Kasumi-1 (cell line): ENCODE data around the gene PLEKHA4.
A peak's percentile ranks its signal among the peaks of the same experiment; 100 is the strongest.
"Not testable (repeated sequence)": the region's sequence is repeated elsewhere in the genome, so short reads cannot be mapped to it uniquely, and the experiment has no call there.

ENCODE experiments used
- DNase-seq, 2 experiments: peaks; one replicate each; lab custom pipeline; 2025; lab: John Stamatoyannopoulos, UW

Gene PLEKHA4

GRCh38 chr19:48862827-48863226 lies 5.6 kb downstream of the PLEKHA4 start:
- DNase-seq = no peak

GRCh38 chr19:48861313-48861712 lies 7.1 kb downstream of the PLEKHA4 start:
- DNase-seq = no peak

GRCh38 chr19:48859711-48860572 lies 8.5 kb downstream of the PLEKHA4 start:
- no peak for DNase-seq

DNA sequence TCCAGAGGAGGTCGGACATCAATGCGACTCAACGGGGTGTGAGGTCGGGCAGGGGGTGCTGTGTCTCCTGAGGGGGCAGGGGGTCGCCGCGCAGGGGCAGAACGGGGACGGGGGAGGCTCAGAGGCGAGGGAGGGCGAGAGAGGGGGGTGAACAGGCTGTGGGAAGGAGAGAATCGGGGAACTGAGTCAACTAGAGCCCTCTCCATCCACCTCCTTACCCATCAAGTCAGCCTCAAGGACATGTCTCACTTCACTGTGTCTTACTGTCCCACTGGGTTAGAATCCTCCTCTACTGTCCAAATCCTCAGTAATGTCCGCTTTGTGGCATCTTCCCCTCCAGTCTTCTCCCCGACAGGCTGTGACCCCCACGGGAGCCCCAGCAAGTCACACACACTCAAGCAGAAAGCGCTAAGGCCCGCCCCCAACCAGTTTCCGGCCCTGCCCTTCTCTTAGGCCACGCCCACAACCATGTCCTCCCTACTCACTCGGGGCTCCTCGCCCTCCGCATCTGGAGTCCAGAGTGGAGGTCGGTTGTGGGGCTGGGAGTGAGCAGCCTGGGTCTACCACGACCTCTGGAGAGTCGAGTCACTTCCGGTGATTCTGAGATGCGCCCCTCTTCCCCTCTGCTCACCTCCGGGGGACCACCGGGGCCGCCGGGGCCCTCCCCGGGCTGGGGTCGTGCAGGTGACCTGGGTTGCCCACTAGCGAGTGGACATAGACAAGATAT lies 9.3 kb downstream of the PLEKHA4 start:
- DNase-seq = no peak

DNA sequence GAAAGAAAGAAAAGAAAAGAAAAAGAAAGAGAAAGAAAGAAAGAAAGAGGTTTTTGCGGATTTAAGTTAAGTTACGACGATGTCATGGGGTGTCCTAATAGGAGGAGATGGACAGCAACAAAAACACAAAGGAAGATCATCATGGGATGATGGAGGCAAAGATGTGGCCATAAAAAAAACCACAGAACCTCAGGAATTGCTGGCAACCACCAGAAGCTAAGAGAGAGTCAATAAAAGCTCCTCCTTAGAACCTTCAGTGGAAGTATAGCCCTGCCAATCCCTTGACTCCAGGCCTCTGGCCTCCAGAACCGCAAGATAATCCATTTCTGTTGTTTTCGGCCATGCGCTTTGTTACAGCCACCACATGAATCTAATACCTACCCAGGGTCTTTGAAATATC lies 11.5 kb downstream of the PLEKHA4 start:
- DNase-seq = no peak

GRCh38 chr19:48854103-48854502 lies 14.3 kb downstream of the PLEKHA4 start:
- DNase-seq = no peak

- DNase-seq = no peak
Measured at GRCh38 chr19:48853483-48853882, 14.9 kb downstream of the PLEKHA4 start.

DNA sequence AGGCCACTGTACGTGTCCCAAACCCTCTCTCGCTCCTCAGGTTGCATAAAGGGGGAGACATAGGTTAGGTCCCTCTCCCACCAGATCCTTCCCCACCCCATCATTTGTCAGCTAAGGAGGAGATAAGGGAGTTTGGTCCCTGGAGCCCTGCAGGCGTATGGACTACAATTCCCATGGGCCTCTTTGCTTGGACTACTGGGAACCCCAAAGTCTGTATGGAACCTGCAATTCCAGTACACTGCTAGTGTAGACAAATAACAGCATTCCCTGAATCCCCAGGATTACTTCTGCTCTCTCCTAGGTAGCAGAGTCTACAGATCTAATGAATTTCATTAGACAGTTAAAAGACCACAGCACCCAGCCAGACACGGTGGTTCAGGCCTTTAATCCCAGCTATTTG lies 16.1 kb downstream of the PLEKHA4 start:
- DNase-seq = no peak

DNA sequence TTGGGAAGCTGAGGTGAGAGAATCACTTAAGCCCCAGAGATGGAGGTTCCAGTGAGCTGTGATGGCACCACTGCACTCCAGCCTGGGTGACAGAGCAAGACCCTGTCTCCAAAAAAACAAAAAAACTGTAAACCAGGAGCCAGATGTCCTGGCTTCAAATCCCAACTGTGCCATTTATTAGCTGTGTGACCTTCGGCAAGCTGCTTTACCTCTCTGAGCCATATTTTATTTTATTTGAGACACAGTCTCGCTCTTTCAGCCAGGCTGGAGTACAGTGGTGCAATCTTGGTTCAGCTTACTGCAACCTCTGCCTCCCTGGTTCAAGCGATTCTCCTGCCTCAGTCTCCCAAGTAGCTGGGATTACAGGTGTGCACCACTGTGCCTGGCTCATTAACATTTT lies 21.8 kb downstream of the PLEKHA4 start:
- not testable (repeated sequence) for DNase-seq

DNA sequence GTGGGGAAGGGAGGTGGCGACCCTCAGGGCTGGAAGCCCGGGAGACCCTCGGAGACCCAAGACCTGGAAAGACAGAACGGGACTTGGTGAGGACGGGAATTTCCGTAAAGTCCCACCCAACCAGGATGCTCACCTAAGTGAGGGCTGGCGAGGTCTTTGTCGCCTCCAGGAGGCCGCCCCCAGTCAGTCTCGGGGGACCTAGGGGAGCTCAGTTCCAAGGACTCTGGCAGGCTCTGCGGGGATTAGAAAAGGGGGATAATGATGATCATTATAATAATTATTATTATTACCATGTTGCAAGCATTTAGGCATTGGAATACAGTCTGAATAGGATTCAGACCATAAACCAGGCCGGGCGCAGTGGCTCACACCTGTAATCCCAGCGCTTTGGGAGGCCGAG lies 23.0 kb downstream of the PLEKHA4 start:
- DNase-seq = no peak

DNA sequence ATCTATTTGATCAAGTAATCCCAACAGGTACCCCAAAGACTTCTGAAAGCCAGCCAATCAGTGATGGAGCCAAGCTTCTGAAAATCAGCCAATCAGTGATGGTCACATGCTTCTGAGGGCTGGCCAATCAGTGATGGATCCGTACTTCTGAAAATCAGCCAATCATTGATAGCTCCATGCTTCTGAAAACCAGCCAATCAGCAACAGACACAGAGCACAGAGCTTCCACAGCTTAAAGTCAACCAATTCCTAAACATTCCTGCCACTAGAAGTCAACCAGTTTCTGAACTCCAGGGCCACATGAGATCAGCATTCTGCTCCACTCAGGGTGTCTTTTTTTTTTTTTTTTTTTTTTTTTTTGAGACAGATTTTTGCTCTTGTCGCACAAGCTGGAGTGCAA lies 23.9 kb downstream of the PLEKHA4 start:
- DNase-seq = no peak

GRCh38 chr19:48842789-48843162 lies 25.6 kb downstream of the PLEKHA4 start:
- peak; percentile 66 to 80 for DNase-seq

- no peak for DNase-seq
Measured at GRCh38 chr19:48841571-48841970, 26.8 kb downstream of the PLEKHA4 start.

DNA sequence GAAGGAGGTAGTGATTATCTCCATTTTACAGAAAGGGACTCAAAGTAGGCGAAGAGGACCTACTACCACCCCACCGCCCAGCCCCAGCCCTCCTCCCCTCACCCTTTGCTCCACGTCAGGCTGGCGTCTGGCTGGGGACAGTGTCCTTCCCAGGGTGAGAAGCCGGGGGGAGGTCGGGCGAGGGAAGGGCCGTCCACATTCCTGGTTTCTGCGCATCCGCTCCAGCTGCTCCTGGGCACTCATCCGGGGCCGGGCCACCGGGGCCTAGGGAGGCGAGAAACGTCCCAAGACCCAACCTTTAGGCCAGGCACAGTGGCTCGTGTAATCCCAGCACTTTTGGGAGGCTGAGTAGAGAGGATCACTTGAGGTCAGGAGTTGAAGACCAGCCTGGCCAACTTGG lies 27.4 kb downstream of the PLEKHA4 start:
- no peak for DNase-seq

DNA sequence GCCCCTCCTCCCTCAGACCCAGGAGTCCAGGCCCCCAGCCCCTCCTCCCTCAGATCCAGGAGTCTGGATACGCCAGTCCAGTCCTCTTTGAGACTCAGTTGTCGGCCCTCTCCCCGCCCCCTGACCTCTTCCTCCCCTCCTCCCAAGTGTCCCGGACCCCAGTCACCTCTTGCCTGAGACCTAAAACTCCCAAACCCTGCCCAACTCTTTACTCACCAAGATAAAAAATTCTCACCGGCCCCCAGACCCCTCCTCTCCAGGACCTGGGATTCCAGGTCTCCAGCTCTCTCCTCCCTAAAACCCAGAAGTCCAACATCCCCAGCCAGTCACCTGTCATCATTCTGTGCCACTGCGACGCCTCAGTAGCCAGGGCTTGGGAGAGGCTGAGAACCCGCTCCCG lies 30.7 kb downstream of the PLEKHA4 start:
- no peak for DNase-seq

DNA sequence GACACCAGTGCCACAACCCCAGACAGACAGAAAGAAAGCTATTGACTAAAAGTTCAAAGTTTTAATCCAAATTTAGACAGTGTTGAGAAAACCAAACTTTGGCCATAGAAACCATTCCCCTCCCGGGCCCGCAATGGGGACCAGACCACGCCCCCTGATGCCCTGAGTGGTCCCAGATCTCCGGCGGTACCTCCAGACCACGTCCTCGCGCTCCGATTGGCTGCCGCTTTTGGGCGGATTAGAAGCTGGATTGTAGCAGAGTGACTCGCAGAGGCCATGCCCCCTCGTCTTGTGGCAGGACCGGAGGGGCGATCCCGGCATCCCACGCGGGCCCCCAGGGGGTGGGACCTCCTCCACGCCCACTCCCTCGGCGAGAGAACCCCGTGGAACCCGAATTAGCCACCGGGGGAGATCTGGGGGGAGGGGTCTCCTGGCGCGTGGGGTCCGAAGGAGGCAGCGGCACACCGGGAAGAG lies 31.3 kb downstream of the PLEKHA4 start:
- DNase-seq = peak; percentile 78 to 84

GRCh38 chr19:48836089-48837017 lies 32.1 kb downstream of the PLEKHA4 start, which contains the start of gene HSD17B14:
Gene HSD17B14 (minus strand): TSS chr19:48836491. CDS start chr19:48836411, 80 bp downstream.
- DNase-seq = no peak

GRCh38 chr19:48835734-48836088 lies 32.7 kb downstream of the PLEKHA4 start:
- peak; percentile 86 to 87 for DNase-seq

DNA sequence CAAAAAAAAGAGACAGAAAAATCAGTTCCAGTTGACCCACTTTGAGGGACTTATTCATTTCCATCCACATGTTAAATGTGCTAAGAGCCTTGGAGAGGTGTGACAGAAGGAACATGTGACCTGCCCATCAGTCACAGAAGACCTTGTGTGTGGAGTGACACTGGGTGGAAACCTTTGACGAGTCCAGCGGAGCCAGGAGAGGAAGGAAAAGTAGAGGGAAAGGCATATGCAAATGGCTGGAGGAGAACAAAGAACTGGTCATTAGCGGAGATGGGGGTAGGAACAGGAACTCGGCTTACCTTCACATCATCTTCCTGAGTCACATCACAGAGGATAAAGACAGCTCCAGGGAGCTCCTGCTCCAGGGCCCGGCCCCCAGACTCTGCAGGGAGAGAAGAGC lies 34.4 kb downstream of the PLEKHA4 start:
- DNase-seq = no peak

GRCh38 chr19:48833049-48833448 lies 35.4 kb downstream of the PLEKHA4 start:
- no peak for DNase-seq

GRCh38 chr19:48830965-48831364 lies 37.5 kb downstream of the PLEKHA4 start:
- DNase-seq = no peak

DNA sequence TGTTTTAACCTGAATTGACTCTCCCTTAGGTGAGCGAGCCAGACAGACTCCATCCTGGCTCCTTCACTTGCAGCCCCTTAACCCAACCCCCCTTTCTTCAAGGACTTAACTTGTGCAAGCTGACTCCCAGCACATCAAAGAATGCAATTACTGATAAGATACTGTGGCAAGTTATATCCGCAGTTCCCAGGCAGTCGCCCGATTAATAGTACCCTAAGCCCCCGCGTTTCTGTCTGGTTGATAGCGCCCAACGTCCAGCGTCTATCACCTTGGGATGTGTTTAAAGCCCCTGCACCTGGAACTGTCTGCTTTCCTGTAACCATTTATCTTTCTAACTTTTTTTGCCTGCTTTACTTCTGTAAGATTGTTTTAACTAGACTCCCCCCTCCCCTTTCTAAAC lies 38.3 kb downstream of the PLEKHA4 start:
- DNase-seq = no peak
